ENCODE results near the gene DYNC1LI2.

DNA sequence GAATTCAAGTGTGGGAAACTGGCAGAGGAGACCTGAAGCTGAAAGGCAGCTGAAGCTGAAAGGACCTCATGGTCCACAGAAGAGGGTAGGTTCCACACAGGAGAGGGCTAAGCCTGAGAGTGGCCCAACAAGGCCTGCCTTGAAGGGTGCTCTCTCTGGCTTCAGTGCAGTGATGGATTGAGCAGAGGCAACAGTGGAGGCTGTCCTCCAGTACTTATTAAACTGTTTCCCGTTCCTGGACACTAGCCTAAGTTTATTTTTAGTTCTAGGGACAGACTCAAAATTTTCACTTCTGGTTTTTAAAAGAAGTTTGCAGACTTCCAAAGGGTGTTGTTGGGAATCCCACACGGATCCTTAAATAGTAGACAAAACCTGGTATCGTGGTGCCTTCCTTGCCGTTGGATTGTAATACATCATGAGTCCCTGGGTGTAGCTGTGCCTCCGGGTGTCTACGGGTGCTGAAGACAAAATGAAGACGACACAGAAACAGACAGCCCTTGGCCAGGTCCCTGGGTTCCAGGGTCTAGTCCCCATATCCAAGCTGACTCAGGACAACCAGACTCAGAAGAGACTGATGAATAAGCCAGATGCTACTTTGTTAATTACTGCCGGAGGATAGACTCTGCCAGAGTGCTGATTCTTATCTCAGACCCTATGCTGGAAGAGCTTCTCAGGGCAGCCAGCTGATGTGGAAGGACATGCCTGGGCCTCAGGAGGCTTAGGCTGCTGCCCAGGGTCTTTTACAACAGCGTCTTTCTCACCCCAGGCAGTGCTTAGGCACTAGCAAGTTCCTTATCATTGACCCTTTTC, 47.8 kb downstream of the DYNC1LI2 start:
- TF ChIP-seq CTCF (IDR thresholded peaks at IDR 0.05; ENCODE audit: low read depth, low read length) (no peak), EZH2phosphoT487 (IDR thresholded peaks at IDR 0.05; ENCODE audit: low read depth) (no peak)
